GM12864 (cell line): ENCODE measurements around the gene KYNU.
A peak's percentile ranks its signal among the peaks of the same experiment; 100 is the strongest.

Experiments
- DNase-seq: peaks from one replicate; pipeline ENCODE4 v3.0.0-alpha.2; 2011; ENCODE audit warnings: low read depth
- H3K4me3 ChIP-seq: 2 replicates; pipeline ENCODE4 v1.5.1; 2011; ENCODE audit warnings: mild to moderate bottlenecking, low read depth, low read length, control low read depth
- CTCF ChIP-seq: IDR thresholded peaks from 2 replicates; pipeline ENCODE4 v1.5.1; 2011; ENCODE audit warnings: low read depth, mild to moderate bottlenecking, moderate library complexity, low read length, control low read depth, inconsistent platforms; ENCODE audit errors: missing control alignments

Gene KYNU

GRCh38 chr2:142981756-142982155, 104.3 kb downstream of the KYNU start:
- TF ChIP-seq CTCF = no peak
- no peak for DNase-seq
- H3K4me3 ChIP-seq = no peak overlapping the region

GRCh38 chr2:142983174-142983573, 105.7 kb downstream of the KYNU start:
- H3K4me3 ChIP-seq = no peak overlapping the region
- TF ChIP-seq CTCF = no peak
- DNase-seq = peak; percentile 3

GRCh38 chr2:142984657-142985056, 107.2 kb downstream of the KYNU start:
- DNase-seq = no peak
- TF ChIP-seq CTCF = no peak
- no peak overlapping the region for H3K4me3 ChIP-seq

GRCh38 chr2:142987044-142987443, 109.6 kb downstream of the KYNU start:
- TF ChIP-seq CTCF = no peak
- DNase-seq = no peak
- no peak overlapping the region for H3K4me3 ChIP-seq

GRCh38 chr2:142989273-142990204, 112.1 kb downstream of the KYNU start:
- peak; percentile 19 for DNase-seq
- no peak overlapping the region for H3K4me3 ChIP-seq
- TF ChIP-seq CTCF = peak; percentile 39

- DNase-seq = no peak
- no peak for TF ChIP-seq CTCF
- H3K4me3 ChIP-seq = no peak overlapping the region
Measured at GRCh38 chr2:142991295-142991694, 113.8 kb downstream of the KYNU start.

GRCh38 chr2:142992840-142993239, 115.4 kb downstream of the KYNU start:
- no peak for DNase-seq
- no peak overlapping the region for H3K4me3 ChIP-seq
- TF ChIP-seq CTCF = no peak
